Fibroblast of the aortic adventitia (primary cell): Measurements from ENCODE around the gene ARL2. TPM values are rescaled to one million over a fixed set of nuclear protein-coding genes. Genes with fewer than 3 reads are reported as not detected.

Experiments used
- DNase-seq: peaks from one replicate; pipeline ENCODE4 v3.0.0-alpha.2; 2010; ENCODE audit warnings: low read depth
- H3K4me3 ChIP-seq: 2 replicates; pipeline ENCODE4 v1.5.1; 2011; ENCODE audit warnings: low read depth, mild to moderate bottlenecking, control low read depth, low read length, moderate library complexity
- CTCF ChIP-seq: IDR thresholded peaks from 2 replicates; pipeline ENCODE4 v1.5.1; 2011; ENCODE audit warnings: mild to moderate bottlenecking, low read length, control low read depth, inconsistent platforms; ENCODE audit not compliant: insufficient read depth
- small RNA-seq: library from RNA; depleted of rRNA; stranded (forward); fragments of <200 nt; gene quantifications from one replicate; pipeline ENCODE3, GENCODE V24; 2012
- total RNA-seq: library from RNA; depleted of rRNA; stranded (reverse); fragments of >200 nt; gene quantifications from 2 replicates; pipeline ENCODE4 v1.2.3, GENCODE V29; 2012; ENCODE audit warnings: low replicate concordance

ARL2 gene
- total RNA-seq, 1 donor = 97.9 TPM

GRCh38 chr11:65066805-65067291 is 52.9 kb downstream of the ARL2 start:
- TF ChIP-seq CTCF = no peak
- no peak overlapping the region for H3K4me3 ChIP-seq
- no peak for DNase-seq

- no peak overlapping the region for H3K4me3 ChIP-seq
- TF ChIP-seq CTCF = no peak
- DNase-seq = no peak
These were observed 53.5 kb downstream of the ARL2 start for GRCh38 chr11:65067446-65067845.

- TF ChIP-seq CTCF = no peak
- H3K4me3 ChIP-seq = no peak overlapping the region
- no peak for DNase-seq
These were observed 55.3 kb downstream of the ARL2 start for GRCh38 chr11:65069217-65069616.

Small RNA genes within 50 kb of the gene (small RNA-seq; reads per million reads assigned to genes)
- not detected for gene MIR6879
- 0.45 reads per million for gene SNX15

Other genes starting within 250 kb of the ARL2 start
- 150 and 183 TPM in 2 replicates for gene SF1, start 235.6 kb upstream of the ARL2 start, total RNA-seq
- 9.6 and 11.4 TPM in 2 replicates for gene MAP4K2, start 210.9 kb upstream of the ARL2 start, total RNA-seq
- gene MEN1, start 203.6 kb upstream of the ARL2 start, total RNA-seq = 6.2 and 15.9 TPM in 2 replicates
- gene CDC42BPG, start 169.5 kb upstream of the ARL2 start, total RNA-seq = 0.08 and 0.09 TPM in 2 replicates
- gene EHD1, start 135.5 kb upstream of the ARL2 start, total RNA-seq = 68.1 and 113 TPM in 2 replicates
- gene ATG2A, start 97.0 kb upstream of the ARL2 start, total RNA-seq = 18.2 and 18.8 TPM in 2 replicates
- gene PPP2R5B, start 89.5 kb upstream of the ARL2 start, total RNA-seq = 7.9 and 9.3 TPM in 2 replicates
- gene GPHA2, start 78.3 kb upstream of the ARL2 start, total RNA-seq = not detected in 2 replicates
- gene MAJIN, start 42.1 kb upstream of the ARL2 start, total RNA-seq = not detected in 2 replicates
- 0.25 and 0.45 TPM in 2 replicates for gene BATF2, start 17.2 kb upstream of the ARL2 start, total RNA-seq
- 11.1 and 17.4 TPM in 2 replicates for gene SNX15, start 13.3 kb downstream of the ARL2 start, total RNA-seq
- 13.0 and 19.1 TPM in 2 replicates for gene SAC3D1, start 27.1 kb downstream of the ARL2 start, total RNA-seq
- 9.7 and 11.5 TPM in 2 replicates for gene NAALADL1, start 44.4 kb downstream of the ARL2 start, total RNA-seq
- gene CDCA5, start 69.9 kb downstream of the ARL2 start, total RNA-seq = 2.5 and 19.3 TPM in 2 replicates
- gene ZFPL1, start 70.1 kb downstream of the ARL2 start, total RNA-seq = 9.6 and 42.5 TPM in 2 replicates
- 211 and 336 TPM in 2 replicates for gene VPS51, start 82.1 kb downstream of the ARL2 start, total RNA-seq
- gene TM7SF2, start 97.7 kb downstream of the ARL2 start, total RNA-seq = 9.2 and 10.0 TPM in 2 replicates
- gene ZNHIT2, start 103.5 kb downstream of the ARL2 start, total RNA-seq = 9.9 and 30.4 TPM in 2 replicates
- 239 and 640 TPM in 2 replicates for gene FAU, start 108.0 kb downstream of the ARL2 start, total RNA-seq
- 24.2 and 34.7 TPM in 2 replicates for gene MRPL49, start 108.2 kb downstream of the ARL2 start, total RNA-seq
- gene SYVN1, start 120.4 kb downstream of the ARL2 start, total RNA-seq = 10.4 and 24.3 TPM in 2 replicates
- gene SPDYC, start 156.1 kb downstream of the ARL2 start, total RNA-seq = not detected in 2 replicates
- 43.2 and 164 TPM in 2 replicates for gene CAPN1, start 167.8 kb downstream of the ARL2 start, total RNA-seq
- gene POLA2, start 247.8 kb downstream of the ARL2 start, total RNA-seq = 8.7 and 32.4 TPM in 2 replicates